Measurements from ENCODE around the gene FOLR1.

Gene FOLR1

DNA sequence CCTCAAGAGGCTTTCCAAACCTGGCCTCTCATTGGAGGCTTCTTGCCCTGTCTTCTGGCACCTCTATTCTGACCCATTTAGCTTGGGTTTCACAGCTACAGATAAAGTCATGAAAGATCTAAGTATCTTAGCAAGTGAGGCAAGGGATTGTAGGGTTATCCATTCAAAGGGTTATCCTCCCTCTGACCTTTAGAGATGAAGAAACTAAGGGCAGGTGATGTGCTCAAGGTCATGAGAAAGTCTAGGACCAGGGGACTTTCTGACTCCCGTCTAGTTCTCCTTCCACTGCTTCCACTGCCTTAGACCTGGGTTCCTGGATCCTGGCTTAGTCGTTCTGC lies 44.8 kb downstream of the FOLR1 start:
- DNase-seq = no peak

DNA sequence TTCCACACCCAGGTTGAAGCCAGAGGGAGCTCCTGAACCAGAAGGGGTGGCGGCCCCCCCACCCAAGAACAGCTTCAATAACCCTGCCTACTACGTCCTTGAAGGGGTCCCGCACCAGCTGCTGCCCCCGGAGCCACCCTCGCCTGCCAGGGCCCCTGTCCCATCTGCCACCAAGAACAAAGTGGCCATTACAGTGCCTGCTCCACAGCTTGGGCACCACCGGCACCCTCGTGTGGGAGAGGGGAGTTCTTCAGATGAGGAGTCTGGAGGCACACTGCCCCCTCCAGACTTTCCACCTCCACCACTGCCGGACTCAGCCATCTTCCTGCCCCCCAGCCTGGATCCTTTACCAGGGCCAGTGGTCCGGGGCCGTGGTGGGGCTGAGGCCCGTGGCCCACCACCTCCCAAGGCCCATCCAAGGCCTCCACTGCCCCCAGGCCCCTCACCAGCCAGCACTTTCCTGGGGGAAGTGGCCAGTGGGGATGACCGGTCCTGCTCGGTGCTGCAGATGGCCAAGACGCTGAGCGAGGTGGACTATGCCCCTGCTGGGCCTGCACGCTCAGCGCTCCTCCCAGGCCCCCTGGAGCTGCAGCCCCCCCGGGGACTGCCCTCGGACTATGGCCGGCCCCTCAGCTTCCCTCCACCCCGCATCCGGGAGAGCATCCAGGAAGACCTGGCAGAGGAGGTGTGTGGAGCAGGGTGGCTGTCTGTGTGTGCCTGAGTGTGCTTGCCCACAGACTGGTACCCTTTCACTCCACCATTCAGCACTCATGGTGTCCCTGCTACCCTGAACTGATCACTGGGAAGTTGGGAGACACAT lies 45.4 kb downstream of the FOLR1 start:
- DNase-seq = no peak

DNA sequence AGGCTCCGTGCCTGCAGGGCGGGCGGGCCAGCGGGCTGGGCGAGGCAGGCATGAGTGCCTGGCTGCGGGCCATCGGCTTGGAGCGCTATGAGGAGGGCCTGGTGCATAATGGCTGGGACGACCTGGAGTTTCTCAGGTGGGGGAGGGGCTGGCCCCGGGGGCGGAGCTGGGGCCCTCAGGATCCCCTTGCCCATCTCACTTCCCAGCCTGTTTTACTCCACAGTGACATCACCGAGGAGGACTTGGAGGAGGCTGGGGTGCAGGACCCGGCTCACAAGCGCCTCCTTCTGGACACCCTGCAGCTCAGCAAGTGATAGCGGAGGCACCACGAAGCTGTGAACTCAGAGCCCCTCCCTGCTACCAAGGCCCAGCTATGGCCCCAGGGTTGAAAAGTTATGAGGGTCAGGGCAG lies 46.1 kb downstream of the FOLR1 start:
- DNase-seq = peak; percentile 13 to 19

DNA sequence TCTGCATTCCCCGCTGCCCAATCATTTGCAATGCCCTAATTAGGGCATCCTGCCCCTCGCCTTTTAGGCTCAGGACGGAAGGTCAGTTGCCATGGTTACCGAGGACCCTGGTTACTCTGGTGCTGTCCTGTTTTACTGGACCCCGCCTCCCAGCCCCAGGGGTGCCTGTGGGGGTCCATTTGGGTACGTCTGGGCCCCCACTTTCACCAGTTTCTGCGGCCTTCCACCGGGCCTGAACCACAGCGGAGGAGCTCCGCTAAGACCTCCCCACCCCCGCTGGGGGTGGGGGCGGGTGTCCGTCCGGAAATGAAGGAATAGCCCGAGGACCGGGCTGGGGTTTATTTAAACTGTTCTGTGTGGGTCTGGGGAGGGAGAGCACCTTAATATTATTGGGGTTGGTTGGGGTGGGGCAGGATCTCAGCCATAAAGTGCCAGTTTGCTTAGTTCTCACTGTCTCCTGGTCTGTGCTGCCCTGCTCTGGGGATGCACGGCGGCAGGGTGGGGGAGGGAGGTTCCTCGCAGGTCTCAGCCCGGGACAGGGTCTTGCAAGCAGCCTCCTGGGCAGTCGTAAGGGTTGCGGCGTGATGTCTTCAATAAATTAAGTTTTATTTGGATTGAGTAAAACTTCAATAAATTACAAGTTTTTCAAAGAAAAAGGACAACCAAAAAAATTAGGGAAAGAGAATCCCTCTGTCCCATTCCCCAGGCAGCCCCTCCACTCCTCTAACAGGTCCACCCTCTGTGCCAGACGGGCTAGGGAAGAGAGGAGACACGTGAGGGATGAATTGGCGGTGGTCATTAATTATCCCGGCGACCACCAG lies 46.8 kb downstream of the FOLR1 start:
- no peak for DNase-seq

DNA sequence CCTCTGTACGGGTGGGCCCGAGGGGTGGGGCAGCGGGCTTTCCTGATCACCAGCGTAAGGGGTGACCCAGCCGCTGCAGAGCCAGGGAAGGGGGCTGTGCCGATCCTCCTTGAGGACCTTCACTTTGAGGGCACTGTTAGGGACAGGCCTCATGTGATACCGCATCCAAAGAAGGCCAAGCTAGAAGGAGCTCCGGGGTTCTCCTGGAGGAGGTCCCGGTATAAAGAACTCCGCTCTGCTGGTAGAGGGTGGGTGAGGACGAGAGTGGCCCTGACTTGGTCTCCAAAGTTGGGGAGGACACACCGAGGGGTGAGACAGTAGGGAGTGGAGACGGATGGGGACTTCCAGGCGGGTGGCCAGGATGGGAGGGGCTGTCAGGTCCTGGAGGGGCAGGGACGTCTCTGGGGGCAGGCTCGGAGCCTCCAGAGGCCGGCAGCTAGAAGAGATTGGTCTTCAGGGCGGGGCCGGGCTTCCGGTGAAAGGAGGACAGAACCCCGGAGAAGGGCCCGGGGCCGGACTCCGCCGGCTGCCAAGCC lies 47.4 kb downstream of the FOLR1 start:
- DNase-seq = no peak

DNA sequence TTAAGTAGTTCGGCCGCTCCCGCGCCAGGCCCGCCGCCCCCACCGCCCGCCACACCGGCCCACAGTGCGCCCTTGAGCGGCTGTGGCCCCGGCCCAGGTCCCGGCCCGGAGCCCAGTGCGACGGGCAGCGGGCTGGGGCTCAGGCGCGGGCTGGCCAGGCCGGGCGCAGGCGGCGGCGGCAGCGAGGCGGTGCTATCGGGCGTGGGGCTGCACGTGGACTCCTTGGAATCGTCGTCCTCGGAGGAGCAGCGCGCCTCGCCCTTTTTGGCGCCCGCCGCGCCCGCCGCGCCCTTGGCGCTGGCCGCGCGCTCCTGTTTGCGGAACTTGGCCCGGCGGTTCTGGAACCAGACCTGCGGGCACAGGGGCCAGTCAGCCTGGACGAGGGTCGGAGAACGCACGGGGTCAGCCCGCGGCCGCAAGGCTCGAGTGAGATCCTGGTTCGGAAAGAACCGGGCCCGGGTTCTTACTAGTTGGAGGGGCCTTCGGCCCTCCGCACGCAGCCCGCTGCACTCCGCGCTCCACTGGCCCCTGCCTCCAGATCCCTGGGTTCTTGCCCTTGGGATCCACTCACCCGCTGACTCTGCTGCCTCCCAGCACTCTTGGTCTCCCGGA lies 48.0 kb downstream of the FOLR1 start:
- DNase-seq = no peak

DNA sequence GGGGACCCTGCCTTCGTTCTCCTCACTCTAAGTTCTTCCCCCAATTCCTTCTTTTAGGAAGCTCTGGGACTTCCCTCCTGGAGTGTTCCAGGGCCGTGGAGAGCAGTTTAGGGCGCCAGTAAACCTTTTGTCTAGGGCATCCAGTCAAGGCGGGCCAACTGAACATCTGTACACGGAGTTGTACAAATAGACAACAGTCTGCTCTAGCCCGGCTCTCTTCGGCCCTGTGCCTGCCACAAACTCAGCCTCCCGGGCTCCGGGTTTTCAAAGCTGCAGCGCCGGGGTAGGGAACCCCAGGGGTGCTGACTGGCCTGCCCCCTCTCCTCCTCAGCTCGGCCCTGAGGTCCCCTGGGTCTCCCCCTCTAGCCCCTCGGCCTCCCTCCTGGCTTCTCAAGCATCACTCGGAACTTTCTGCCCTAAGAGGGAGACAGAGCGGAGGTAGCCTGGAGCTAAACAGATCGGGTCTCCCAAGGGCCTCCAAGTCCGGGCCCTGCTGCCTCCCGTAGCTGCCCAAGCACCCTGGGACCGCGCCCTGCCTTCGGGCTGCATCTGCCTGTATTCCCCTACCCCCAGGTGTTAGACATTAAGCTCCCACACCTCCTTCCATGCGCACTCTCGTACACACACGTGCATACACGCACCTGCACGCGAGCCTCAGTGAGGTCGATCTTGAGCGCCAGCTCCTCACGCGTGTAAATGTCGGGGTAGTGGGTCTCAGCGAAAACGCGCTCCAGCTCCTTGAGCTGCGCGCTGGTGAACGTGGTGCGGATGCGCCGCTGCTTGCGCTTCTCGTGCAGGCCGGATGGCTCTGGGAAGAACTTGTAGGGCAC lies 48.7 kb downstream of the FOLR1 start:
- DNase-seq = no peak

DNA sequence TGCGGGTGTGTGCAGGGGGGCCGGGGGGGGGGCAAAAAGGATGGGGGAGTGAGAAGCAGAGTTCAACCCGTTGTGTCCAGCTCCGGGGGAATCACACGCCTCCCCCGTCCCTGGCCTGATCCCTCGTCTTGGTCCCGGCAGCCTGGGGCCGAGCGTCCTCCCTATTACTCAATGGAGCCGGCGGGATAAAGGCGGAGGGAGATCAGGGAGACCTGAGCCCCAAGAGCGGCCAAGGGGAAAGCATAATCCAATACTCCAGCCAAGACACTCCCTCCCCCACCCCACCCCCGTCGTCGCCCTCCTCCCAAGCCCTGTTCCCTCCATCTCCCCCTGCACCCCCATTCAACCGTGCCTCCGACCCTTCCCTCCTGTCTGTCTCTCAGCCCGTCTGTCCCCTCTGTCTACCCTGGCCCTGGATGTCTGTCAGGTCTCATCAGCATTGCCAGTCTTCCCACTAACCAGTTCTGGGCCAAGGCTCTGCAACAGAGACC lies 49.4 kb downstream of the FOLR1 start:
- DNase-seq = no peak

DNA sequence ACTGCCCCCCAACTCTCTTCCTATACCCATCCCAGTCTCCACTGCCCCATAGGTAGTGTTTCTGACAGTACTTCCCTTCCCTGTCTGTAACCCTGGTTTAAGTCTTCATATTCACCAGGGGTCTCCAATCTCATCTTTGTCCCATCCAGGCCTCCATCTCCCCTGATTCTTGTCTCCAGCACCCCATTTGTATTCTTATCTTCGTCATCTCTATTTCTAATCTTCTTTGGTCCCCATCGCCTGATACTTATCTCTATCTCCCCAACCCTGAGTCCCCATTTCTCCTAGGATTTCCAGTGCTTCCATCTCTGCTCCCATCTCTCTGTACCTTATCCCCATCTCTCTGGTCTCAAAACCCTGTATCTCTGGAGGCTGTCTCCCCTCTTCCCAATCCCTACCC lies 50.2 kb downstream of the FOLR1 start:
- DNase-seq = no peak

DNA sequence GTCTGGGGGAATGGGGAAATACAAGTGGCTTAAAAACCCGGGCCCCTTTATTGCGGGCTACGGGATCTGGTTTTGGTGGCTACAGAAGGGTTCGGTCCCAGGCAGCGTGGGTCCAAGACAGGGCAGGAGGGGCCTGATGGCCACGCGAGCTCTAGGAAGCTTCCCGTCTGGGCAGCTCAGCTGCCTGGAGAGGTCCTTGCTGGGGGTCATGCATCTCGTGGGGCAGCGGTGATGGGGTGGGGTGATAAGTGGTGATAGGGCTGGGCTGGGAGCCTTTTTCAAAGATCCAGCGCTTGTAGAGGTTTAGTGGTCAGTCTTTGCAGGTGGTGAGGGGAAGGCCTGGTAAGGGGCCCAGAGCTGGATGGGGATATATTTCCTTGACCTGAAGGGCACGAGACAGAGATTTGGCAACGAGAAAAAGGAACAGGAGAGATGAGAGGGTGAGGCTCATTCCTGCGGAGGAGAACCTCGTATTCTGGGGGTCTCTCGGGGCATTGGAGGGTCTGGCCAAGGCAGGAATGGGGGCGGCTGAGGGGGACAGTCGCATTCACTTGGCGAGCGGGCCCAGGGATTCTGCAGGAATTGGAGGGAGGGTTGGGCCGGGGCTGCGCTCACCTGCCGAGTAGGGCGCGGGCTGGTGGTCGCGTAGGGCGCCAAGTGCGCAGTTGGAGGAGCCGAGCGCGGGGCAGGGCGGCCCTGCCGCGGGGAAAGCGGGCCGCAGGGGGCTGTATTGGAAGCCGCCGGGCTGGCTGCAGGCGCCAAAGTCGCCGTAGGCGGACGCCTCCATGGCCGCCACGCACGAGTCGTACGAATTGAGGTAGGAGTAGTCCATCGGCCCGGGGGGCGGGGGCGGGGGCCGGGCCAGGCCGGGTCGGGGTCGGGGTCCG lies 51.5 kb downstream of the FOLR1 start:
- DNase-seq = no peak

DNA sequence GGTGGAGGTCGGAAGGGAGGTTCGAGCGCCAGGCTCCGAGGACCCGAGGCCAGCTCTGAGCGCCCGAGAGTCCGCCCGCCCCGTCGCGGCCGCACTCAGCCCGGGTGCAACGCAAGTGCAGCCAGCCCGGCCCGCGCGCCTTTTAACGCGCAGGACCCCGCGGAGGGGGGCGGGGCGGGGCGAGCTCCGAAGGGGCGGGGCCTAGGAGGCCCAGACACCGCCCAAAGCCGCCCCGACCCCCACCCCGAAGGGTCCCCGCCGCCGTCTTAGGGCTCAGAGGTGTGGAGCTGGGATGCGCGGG lies 52.1 kb downstream of the FOLR1 start, which contains the start of gene PHOX2A:
Gene PHOX2A (minus strand): TSS at position 117 of the 301 bp plus-strand sequence. CDS start 172 bp downstream, outside the sequence.
- no peak for DNase-seq

DNA sequence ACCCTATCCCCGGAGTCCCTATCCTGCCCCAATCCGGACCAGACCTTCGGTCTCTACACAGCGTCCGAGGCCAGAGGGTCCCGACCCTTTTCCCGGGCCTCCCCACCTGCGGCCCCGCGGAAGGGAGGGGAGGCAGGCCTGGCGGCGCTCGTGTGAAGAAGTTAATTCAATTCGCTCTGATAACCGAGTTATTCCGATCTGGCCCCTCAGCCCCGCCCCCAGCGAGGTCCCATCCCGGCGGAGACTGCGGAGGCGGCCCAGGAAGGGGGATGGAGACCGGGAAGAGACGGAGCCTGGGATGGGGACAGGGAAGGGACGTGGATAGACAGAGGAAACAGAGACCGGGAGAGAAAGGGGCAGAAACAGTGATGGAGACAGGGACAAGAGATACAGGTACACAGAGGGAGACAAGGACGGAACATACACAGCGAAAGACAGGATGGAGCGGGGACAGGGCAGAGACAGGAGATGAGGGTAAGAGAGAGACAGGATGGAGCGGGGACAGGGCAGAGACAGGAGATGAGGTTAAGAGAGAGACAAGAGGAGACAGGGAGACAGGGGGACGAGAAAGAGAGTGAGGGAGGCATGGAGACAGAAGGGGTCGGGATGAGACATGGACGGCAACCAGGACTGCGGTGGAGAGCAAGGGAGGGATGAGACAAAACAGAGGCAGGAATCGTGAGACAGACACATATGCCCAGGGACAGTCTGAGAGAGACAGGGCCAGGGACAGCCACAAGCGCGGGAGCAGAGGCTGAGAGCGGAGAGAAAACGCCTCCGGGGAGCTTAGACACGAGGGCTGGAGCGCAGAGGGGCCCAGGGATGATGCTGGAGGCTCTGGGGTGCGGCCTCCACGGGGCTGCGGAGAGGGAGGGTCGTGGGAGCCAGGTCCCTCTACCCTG lies 52.7 kb downstream of the FOLR1 start:
- DNase-seq = no peak

DNA sequence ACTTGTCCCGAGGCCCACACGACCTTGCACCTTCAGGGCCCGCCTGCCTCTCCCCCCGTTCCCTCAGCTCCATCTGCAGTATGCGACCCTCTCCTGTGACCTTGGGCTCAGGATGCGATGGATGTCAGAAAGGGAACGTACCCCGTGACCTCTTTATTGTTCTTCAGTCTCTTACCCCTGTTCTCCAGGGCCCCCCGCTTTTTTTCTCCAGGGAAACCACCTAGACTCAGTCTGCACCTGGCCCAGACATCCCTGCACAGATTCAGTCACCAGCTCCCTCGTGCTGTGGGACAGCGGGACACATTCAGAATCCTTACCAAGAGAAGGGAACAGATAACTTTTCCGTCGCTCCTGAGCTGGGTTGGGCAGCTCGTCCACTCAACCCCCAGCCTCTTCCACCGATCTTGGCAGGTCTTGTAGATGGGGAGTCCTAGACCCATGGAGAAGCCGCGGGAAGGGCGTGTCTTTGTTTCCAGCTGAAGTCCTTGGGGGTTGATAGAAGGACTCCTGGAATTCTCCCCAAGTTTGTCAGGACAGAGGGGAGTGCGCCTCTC lies 53.4 kb downstream of the FOLR1 start:
- DNase-seq = no peak

All from AML-193 (cell line).